ENCODE results near the gene WDR26.

The WDR26 gene

DNA sequence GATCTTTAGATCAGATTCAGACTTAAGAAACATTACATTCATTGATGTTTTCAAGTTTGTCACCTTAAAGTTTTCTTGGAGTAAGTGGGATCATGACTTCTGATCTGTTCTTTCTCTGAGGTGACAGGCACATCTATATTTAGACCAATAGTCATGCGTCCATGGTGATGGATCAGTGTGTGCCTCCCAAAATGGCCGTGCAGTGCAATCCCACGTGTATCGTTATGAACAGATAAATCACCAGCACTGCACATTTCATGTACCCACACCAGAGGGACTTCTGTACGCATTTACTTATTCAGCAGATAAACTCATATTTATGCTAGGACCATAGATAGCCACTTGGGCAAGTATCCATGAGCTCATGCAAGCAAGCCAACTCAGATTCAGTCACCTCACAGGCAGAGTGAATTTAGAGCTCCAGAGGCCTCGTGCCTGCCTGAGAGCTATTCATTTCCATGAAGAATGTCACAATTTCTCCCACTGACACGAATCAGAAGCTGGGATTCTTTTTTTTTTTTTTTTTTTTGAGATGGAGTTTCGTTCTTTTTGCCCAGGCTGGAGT is 13.9 kb upstream of the WDR26 start:
- TF ChIP-seq, protein P1, sequence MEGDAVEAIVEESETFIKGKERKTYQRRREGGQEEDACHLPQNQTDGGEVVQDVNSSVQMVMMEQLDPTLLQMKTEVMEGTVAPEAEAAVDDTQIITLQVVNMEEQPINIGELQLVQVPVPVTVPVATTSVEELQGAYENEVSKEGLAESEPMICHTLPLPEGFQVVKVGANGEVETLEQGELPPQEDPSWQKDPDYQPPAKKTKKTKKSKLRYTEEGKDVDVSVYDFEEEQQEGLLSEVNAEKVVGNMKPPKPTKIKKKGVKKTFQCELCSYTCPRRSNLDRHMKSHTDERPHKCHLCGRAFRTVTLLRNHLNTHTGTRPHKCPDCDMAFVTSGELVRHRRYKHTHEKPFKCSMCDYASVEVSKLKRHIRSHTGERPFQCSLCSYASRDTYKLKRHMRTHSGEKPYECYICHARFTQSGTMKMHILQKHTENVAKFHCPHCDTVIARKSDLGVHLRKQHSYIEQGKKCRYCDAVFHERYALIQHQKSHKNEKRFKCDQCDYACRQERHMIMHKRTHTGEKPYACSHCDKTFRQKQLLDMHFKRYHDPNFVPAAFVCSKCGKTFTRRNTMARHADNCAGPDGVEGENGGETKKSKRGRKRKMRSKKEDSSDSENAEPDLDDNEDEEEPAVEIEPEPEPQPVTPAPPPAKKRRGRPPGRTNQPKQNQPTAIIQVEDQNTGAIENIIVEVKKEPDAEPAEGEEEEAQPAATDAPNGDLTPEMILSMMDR (IDR thresholded peaks at IDR 0.05; ENCODE audit: low read depth, low read length): no peak
- DNase-seq (ENCODE audit: extremely low read depth, low read depth): no peak

DNA sequence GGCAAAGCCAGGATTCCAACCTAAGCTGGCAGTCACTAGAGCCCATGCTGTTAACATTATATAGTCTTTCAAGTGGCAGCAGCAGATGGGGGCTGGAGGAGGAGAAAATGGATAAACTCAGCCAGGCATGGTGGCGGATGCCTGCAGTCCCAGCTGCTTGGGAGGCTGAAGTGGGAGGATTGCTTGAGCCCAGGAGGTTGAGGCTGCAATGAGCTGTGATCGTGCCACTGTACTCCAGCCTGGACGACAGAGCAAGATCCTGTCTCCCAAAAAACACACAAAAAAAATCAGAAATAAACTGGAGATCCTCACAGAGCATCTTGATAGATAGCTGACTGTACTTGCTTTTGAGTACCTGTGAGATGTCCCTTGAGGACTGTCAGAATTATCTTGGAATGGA is 13.4 kb upstream of the WDR26 start:
- no peak for DNase-seq (ENCODE audit: extremely low read depth, low read depth)

DNA sequence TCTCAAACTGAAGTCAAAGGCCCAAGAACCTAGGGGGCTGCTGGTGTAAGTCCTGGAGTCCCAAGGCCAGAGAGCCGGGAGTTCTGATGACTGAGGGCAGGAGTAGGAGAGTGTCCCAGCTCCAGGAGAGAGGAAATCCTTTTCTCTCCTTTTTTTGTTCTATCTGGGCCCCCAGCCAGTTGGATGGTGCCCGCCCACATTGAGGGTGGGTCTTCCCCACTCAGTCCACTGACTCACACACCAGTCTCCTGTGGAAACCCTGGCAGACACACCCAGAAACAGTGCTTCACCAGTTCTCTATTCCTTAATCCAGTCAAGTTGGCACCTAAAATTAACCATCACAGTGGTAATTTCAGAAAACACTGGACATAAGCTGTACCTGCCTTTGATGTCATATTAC is 12.7 kb upstream of the WDR26 start:
- TF ChIP-seq, protein P1 (IDR thresholded peaks at IDR 0.05; ENCODE audit: low read depth, low read length): no peak
- no peak for DNase-seq (ENCODE audit: extremely low read depth, low read depth)

More for the DNA sequence above, 13.4 kb upstream of the WDR26 start:
- TF ChIP-seq, protein P1 (IDR thresholded peaks at IDR 0.05; ENCODE audit: low read depth, low read length): no peak

DNA sequence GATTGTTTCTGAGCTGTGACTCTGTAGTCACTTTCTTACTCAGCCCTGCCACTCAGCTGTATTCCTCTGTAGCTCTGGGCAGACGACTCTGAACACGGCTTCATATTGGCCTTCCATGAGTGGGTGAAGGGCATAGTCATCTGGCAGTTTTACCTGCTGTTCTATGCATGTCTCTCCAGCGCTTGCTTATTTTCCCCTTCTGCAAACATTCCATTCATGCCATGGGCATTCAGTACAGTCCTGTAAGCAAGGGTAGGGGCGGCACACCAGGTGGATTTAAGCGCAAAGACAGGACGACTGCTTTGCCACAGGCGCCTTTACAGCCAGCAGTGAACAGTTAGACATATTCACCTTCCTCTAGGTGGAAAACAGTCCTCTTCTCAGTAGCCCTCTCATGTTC is 4.4 kb upstream of the WDR26 start:
- TF ChIP-seq, protein P1 (IDR thresholded peaks at IDR 0.05; ENCODE audit: low read depth, low read length): no peak
- no peak for DNase-seq (ENCODE audit: extremely low read depth, low read depth)

DNA sequence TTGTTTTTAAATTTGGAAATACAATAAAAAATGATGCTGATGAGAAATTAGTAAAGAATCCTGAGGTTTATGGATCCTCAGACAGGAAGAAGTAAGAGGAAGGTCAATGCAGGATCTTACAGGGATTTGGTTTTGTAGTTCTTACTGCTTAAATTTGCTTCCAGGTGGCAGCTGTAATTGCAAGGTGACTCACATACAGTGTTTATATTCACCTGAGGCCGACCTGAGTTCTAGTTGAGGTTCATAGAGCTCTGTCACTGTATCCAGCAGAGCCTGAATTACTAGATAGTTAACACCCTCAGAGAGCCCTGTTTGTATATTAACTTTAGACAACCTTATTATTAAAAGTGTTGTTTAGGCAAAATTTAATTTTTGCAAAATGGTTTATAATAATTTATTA is 1.4 kb upstream of the WDR26 start:
- TF ChIP-seq, protein P1 (IDR thresholded peaks at IDR 0.05; ENCODE audit: low read depth, low read length): no peak
- no peak for DNase-seq (ENCODE audit: extremely low read depth, low read depth)

DNA sequence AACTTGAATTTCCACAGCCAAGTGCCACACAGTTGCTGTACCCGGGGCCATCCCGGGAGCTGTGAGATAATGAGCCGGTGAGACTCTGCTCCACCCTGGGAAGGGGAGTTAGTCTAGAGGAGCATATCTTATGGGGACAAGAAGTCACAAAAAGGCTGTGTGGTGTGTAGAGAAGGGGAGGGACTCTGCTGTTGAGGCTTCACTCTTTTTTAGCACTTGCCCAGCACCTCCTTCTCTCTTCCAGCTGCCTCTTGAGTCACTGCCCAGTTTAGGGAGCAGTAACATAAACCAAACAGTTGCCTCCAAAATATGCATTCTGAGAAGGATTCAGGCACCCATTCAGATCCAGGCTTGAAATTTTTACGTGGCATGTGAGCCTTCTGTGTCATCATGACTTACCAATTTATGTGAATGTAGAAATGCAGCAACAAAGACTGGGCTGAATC is 744 bp upstream of the WDR26 start:
- TF ChIP-seq, protein P1 (IDR thresholded peaks at IDR 0.05; ENCODE audit: low read depth, low read length): no peak
- no peak for DNase-seq (ENCODE audit: extremely low read depth, low read depth)

DNA sequence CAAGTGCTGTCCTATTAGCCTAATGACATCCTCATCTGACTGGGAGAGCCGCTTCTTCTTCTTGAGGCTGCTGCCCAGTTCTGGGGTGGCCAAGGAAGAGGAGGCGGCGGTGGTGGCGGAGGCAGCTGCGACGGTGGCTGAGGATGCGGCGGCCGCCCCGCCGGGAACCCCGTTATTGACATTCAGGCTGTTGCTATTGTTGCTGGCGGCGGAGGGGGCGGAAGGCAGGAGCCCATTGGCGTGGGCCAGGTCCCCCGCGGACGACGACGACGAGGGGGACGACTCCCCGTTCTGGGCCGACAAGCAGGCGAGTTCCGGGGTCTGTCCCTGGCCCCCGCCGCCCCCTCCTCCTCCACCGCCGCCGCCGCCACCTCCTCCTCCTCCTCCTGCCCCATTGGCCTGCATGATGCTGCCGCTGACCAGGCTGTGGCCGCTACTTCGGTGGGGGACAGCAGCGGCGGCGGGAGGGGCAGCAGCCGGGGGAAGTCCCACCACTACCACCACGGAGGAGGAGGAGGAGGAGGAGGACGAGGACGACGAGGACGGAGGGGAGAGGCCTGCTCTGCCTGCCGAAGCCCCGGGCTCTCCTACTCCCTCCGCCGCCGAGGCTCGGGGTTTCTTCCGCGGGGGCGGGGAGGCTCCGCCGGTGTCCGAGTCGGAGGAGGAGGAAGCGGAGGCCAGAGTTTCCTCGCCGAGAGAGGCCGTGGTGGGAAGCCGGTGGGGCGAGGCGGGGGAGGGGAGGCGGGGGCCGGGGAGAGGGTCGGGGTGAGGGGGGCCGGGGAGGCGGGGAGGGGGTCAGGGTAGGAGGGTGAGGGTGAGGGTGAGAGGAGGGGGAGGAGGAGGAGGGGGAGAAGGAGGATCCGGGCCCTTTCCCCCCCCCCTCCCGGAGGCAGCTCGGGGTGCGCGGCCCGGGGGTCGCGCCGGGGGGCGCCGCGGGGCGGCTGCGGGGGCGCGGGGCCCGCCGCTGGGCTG is 610 bp downstream of the WDR26 start:
- no peak for DNase-seq (ENCODE audit: extremely low read depth, low read depth)
- TF ChIP-seq, protein P1 (IDR thresholded peaks at IDR 0.05; ENCODE audit: low read depth, low read length): no peak

All from AG09319 (cell line).